Activated CD4-positive, alpha-beta T cell treated with anti-CD3 and anti-CD28 coated beads for 24 hours (primary cell): ENCODE results near the gene CELF2.
A peak's percentile ranks its signal among the peaks of the same experiment; 100 is the strongest.

ENCODE experiments used
- DNase-seq, 2 donors: peaks; one replicate each; pipeline ENCODE4 v3.0.0-alpha.2; 2020; ENCODE audit warnings: low read depth in 2 of 2

Gene CELF2

GRCh38 chr10:11154849-11155498 is 137.3 kb downstream of the CELF2 start:
- DNase-seq: no peak

GRCh38 chr10:11156480-11156879 is 138.8 kb downstream of the CELF2 start:
- DNase-seq: no peak

- DNase-seq: no peak
Measured at GRCh38 chr10:11157292-11158076, 139.8 kb downstream of the CELF2 start.

- DNase-seq: no peak
Measured at GRCh38 chr10:11158080-11158479, 140.4 kb downstream of the CELF2 start.

GRCh38 chr10:11159543-11160215 is 142.0 kb downstream of the CELF2 start:
- no peak for DNase-seq

GRCh38 chr10:11161096-11161495 is 143.4 kb downstream of the CELF2 start:
- no peak for DNase-seq

- no peak for DNase-seq
Measured at GRCh38 chr10:11161910-11162309, 144.2 kb downstream of the CELF2 start.

- DNase-seq: peak; percentile 37 to 52
Measured at GRCh38 chr10:11162828-11163599, 145.3 kb downstream of the CELF2 start.

- no peak for DNase-seq
Measured at GRCh38 chr10:11163780-11164550, 146.3 kb downstream of the CELF2 start.

GRCh38 chr10:11164551-11164802 is 146.8 kb downstream of the CELF2 start:
- no peak for DNase-seq

GRCh38 chr10:11164803-11165590 is 147.3 kb downstream of the CELF2 start:
- DNase-seq: peak; percentile 55 to 62

GRCh38 chr10:11165591-11166543 is 148.2 kb downstream of the CELF2 start:
- DNase-seq: peak; percentile 46 to 50

GRCh38 chr10:11166550-11166949 is 148.9 kb downstream of the CELF2 start:
- DNase-seq: no peak

GRCh38 chr10:11167233-11167966 is 149.7 kb downstream of the CELF2 start:
- no peak for DNase-seq

GRCh38 chr10:11168423-11169090 is 150.9 kb downstream of the CELF2 start:
- DNase-seq: no peak

GRCh38 chr10:11169976-11170375 is 152.3 kb downstream of the CELF2 start:
- DNase-seq: no peak

GRCh38 chr10:11170574-11170973 is 152.9 kb downstream of the CELF2 start:
- DNase-seq: no peak
